Subcutaneous adipose tissue (tissue), 4 donors: Measurements from ENCODE around the gene KLHL35. TPM values are rescaled to one million over a fixed set of nuclear protein-coding genes. Genes with fewer than 3 reads are reported as not detected.

Source experiments
- total RNA-seq, 4 donors: library from RNA; depleted of rRNA; stranded (reverse); fragments of >200 nt; gene quantifications; one replicate each; pipeline ENCODE4 v1.1.0, GENCODE V29; 2016
- TF ChIP-seq, protein P1 (sequence below): fragments of 450-650 bp; IDR thresholded peaks from one replicate; pipeline ENCODE4 v1.5.1; 2016; ENCODE audit warnings: low read depth, mild to moderate bottlenecking, control low read depth, antibody characterized with exemption, moderate library complexity

The KLHL35 gene
- total RNA-seq, 4 donors from 2014 or later = 0.82 to 1.3 (median 1.1) TPM; not detected in 1

DNA sequence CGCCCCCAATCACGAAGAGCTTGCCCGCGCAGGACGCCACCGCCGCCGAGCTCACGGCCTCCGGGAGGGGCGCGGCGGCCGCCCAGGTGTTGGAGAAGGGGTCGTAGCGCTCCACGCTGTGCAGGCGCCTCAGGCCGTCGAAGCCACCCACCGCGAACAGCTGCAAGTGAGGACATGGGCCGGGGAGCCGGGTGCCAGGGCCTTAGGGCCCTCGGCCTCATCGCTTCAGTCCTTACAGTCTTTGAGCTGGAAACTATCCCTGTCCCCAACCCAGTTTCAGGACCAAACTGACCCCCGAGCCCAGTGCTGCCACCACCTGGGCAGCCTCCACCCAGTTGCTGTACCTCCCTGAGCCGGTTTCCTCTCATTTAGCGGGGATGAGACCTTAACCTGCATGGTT lies 7.6 kb downstream of the KLHL35 start:
- TF ChIP-seq, protein P1, sequence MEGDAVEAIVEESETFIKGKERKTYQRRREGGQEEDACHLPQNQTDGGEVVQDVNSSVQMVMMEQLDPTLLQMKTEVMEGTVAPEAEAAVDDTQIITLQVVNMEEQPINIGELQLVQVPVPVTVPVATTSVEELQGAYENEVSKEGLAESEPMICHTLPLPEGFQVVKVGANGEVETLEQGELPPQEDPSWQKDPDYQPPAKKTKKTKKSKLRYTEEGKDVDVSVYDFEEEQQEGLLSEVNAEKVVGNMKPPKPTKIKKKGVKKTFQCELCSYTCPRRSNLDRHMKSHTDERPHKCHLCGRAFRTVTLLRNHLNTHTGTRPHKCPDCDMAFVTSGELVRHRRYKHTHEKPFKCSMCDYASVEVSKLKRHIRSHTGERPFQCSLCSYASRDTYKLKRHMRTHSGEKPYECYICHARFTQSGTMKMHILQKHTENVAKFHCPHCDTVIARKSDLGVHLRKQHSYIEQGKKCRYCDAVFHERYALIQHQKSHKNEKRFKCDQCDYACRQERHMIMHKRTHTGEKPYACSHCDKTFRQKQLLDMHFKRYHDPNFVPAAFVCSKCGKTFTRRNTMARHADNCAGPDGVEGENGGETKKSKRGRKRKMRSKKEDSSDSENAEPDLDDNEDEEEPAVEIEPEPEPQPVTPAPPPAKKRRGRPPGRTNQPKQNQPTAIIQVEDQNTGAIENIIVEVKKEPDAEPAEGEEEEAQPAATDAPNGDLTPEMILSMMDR = no peak

DNA sequence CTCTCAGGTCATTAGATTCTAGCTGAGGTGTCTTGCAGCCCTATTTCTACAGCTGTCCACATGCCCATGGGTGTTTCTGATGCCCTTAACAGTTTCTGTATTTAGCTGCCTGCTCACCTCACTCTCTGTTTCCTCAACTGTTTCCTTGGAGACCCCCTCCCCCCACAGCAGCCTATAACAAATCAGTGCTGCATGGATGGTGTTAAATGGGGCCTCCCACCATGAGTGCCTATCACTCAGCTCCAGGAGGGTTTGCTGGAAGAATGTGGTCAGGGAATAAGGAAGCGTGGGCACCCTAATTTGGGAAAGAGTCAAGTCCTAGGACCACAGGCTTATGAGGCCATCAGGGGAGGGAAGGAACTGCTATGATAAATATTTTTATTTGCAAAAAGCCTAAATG lies 8.6 kb downstream of the KLHL35 start:
- TF ChIP-seq, protein P1 = no peak

DNA sequence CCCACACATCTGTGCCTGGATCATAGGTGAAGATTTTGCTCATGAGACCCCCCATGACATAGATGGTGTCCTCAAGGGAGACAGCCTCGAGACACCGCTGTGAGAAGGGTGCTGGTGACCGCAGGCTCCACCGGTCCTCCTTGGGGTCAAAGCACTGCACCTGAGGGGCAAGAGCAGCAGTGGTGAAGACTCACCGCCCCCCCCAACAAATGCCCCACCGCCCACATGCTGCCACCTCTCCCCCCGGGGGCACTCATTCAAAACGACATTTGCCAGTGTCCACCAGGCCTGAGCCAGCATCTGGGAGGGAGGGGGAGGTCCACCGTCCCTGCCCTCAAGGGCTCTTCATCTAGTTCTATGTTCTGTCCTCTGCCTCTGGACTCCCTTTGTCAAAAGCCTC lies 9.3 kb downstream of the KLHL35 start:
- TF ChIP-seq, protein P1 = no peak

DNA sequence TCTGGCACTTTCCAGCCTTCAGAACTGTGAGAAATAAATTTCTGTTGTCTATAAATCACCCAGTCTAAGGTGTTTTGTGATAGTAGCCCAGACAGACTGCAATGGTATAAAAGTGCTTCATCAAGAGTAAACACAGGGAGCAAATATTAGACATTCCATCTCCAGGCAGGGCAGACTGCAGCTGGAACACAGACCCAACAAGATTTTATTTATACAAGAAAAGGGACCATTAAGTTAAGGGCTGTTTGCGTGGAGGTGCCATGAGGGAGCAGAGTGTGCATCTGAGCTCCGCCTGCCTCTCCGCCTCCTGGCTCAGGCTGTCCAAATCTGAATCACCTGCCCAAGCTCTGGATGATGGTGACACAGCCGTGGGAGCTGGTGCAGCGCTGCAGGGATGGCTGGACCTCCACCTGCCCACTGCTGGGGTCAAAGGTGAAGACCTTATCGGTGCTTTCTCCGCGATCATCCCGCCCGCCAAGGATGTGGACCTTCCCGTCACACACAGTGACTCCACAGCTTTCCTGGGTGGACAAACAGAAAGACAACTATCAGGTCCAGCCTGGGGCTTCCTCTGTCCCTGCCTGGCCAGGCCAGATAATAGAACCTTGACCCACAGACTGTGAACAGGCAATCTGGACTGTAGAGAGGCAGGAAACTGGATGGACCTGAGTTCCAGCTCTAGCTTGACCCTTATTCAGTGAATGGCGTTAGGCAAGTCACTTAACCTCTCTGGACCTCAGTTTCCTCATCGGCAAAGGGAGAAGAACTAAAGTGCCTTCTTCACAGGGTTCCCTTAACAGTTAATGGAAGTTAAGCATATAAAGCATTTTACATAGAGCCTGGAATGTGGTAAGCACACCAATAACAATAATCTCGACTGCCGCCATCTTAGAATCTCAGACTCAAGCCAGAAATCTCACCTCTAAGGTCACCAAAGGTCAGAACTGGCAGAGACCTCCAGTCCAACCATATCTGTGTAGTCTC lies 10.5 kb downstream of the KLHL35 start:
- TF ChIP-seq, protein P1 = no peak

DNA sequence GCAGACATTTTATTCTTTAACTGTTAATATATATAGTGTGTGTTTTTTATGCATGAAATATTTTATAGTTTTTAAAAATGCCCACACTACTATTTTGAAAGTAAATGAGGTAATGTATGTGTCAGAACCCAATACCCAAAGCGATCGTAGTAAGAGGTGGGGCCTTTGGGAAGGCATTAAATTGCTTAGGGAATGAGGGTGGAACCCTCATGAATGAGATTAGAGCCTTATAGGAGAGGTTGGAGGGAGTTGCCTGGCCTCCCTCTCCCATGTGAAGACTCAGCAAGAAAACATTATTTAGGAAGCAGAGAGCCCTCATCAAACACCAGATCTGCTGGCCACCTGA lies 11.1 kb downstream of the KLHL35 start:
- TF ChIP-seq, protein P1 = no peak

DNA sequence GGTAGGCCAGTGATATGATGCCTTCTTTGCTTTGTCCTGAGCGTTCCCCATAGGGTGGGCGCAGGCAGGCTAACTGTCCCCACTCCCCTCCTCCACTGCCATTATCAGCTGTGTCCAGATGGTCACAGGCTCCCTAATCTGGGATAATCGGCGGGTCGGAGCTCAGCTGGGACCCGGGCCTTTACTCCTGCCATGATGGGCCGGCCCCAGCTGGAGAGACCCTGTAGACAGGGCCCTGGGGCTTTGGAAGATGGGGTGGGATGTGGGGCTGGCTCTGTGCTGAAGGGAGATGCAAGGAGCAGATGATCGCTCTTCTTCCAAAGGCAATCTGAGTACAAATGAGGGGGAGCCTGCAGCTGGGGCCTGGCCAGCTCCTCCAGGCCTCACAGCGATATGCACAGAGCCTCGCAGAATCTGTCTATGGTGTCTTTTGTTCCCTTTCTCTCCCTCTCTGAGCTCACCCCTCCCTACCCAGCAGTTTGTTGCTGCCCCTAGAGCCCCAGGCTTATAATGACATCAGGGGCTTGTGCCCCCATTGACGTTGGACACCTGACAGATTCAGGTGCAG lies 11.9 kb downstream of the KLHL35 start:
- TF ChIP-seq, protein P1 = no peak

DNA sequence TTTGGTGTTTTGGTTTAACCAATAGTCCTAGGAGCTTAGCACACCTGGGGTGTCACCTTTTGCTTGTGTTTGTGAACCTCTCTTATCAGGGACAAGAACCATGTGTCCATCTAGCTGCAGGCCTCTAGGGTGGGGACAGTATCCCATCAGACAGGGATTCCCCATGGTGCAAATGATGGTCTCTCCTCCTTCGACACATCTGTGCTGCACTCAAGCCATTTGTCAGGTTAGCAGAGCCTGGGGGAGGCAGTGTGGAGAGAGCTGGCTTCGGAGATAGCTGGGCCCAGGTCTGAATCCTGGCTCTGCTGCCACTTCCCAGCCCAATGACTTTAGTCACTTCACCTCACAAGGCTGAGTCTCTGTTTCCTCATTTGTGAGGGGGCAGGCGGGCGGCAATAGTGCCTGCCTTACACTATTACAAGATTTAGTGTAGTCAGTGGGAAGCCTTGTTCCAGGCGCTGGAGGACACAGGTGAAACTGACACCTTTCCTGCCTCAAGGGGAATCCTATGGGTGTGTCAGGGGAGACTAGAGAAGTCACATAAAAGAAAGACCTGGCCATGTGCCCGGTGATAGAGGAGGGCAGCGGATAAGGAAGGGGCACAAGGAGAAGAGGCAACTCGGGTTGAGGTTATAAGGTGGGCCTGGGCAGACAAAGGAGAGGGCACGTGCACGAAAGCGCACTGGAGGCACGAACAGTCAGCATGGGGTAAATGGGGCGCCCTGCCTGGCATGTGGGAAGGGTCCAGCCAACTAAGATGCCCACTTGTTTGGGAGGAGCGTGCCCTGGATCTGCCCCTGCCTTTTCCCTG lies 12.6 kb downstream of the KLHL35 start:
- TF ChIP-seq, protein P1 = no peak
